ENCODE measurements around the gene KIF1B.
"Not testable (repeated sequence)": the region's sequence is repeated elsewhere in the genome, so short reads cannot be mapped to it uniquely, and the experiment has no call there.

KIF1B gene

DNA sequence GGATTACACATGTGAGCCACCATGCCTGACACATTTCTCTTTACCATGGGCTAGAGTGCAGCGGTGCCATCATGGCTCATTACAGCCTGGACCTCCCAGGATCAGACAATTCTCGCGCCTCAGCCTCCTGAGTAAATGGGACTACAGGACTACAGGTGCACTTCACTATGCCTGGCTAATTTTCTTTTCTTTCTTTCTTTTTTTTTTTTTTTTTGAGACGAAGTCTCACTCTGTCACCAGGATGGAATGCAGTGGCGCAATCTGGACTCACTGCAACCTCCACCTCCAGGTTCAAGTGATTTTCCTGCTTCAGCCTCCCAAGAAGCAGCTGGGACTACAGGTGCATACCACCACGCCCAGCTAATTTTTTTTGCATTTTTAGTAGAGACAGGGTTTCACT is 14.8 kb upstream of the KIF1B start:
- DNase-seq (ENCODE audit: low read depth in 2 of 2), result no peak

DNA sequence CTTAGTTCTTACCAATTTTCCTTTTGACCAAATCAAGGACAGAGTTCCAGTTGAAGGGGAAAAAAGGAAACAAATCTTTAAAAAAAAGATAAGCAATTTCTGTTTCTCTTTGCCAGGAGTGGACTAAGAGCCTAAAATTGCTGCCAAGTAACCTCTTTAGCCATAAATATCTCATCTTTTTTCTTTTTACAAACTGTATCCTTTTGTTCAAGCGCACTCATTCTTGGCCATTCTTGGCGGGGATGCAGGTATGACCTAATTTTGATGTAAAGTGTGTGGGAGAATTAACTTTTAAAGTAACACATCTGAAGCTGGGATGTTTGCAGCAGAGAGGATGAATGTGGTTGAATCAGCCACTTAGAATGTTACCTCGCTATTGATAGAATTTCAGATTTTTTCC is 13.4 kb upstream of the KIF1B start:
- DNase-seq (ENCODE audit: low read depth in 2 of 2), result no peak

DNA sequence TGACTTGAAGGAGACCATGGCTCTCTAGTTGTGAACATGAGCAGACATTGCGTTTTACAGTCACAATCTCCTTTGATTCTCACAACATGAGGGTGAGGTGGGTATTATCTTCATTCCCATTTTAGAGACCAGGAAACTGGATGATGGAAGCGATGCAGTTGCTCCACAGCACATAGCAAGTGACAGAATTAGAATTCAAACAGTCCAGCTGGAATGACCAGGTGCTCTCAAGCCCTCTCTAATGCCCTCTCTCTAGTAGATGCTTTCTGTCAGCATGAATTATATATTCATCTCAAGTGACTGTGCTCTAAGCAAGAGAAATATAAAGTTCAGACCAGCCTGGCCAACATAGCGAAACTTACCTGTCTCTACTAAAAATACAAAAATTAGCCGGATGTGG is 9.8 kb upstream of the KIF1B start:
- DNase-seq (ENCODE audit: low read depth in 2 of 2), result no peak

DNA sequence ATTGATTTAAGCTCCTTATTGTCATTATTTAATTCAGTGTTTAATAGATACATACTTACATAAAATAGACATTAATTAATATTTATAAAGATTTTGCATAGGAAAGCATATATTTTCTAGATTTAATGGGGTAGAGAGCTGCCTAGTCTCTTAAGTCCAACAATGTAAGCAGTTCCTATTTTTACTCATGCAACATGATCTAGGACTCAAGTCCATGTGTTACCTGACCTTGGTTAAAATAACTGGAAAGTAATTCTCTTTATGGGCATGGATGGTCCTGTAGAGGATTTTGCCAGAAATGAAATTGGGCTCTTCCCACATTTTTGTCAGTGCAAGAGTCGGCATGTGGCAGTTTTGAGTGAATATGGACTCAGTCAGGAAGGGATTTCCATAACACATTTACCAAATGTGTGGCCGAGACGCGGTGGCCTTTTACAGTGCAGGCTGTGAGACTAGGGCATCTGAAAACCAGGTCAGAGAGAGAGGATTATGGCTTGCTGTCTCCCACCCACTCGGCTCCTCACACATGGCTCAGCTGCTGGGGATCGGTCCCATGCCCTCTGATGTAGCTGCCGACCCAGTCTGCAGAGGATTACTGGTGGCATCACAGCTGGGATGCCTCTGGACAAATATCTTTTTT is 6.2 kb upstream of the KIF1B start:
- DNase-seq (ENCODE audit: low read depth in 2 of 2), result no peak

DNA sequence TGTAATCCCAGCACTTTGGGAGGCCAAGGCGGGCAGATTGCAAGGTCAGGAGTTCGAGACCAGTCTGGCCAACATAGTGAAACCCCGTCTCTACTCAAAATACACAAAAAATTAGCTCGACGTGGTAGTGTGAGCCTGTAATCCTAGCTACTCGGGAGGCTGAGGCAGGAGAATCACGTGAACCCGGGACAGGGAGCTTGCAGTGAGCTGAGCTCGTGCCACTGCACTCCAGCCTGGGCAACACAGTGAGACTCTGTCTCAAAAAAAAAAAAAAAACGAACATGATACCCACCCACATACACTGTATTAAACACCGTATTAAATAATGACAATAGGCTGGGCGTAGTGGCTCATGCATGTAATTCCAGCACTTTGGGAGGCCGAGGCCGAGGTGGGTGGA is 5.2 kb upstream of the KIF1B start:
- DNase-seq (ENCODE audit: low read depth in 2 of 2), result not testable (repeated sequence)

DNA sequence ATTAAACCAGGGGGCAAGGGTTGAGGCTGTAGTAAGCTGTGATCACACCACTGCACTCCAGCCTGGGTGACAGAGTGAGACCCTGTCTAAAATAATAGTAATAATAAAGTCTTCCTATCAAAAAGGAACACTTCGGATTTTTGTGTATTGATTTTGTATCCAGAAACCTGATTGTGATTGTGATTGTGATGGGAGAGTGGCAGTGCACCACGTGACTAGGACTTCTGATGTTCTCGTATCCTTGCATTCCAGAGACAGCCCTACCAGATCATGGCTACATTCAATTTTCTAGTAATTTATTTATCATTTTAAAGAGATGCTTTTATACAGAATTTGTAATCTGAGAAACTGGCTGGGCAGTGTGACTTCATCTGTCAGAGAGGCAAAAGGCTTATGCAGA is 2.6 kb upstream of the KIF1B start:
- no peak for DNase-seq (ENCODE audit: low read depth in 2 of 2)

DNA sequence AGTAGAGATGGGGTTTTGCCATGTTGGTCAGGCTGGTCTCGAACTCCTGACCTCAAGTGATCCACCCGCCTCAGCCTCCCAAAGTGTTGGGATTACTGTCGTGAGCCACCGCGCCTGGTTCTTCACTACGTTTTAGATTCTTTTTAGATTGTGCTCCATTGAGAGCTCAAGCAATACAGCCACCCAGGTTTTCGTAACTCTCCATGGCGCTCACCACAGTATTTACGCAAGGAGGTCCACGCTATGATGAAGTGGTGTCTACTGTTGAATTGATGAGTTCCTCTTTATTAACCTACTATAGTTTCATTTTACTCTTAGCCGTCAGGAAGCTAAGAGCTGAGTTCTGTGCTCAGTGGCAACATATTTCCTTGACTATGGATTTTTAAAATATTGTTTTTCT is 1.8 kb upstream of the KIF1B start:
- DNase-seq (ENCODE audit: low read depth in 2 of 2), result no peak

DNA sequence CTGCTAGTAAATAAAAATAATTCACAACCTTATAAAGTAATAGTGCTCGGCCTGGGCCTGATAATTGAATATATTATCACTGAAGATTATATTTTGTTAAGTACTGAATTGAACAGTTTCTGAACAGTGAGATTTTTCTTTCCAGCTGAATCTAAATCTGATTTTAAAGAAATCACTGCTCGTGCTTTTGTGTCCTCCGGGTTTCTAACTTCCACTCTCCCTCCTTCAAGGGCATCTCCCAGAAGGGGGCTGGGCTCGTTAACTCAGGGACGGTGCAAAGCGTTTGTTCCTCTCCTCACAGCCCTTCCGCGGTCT is 823 bp upstream of the KIF1B start:
- no peak for DNase-seq (ENCODE audit: low read depth in 2 of 2)

DNA sequence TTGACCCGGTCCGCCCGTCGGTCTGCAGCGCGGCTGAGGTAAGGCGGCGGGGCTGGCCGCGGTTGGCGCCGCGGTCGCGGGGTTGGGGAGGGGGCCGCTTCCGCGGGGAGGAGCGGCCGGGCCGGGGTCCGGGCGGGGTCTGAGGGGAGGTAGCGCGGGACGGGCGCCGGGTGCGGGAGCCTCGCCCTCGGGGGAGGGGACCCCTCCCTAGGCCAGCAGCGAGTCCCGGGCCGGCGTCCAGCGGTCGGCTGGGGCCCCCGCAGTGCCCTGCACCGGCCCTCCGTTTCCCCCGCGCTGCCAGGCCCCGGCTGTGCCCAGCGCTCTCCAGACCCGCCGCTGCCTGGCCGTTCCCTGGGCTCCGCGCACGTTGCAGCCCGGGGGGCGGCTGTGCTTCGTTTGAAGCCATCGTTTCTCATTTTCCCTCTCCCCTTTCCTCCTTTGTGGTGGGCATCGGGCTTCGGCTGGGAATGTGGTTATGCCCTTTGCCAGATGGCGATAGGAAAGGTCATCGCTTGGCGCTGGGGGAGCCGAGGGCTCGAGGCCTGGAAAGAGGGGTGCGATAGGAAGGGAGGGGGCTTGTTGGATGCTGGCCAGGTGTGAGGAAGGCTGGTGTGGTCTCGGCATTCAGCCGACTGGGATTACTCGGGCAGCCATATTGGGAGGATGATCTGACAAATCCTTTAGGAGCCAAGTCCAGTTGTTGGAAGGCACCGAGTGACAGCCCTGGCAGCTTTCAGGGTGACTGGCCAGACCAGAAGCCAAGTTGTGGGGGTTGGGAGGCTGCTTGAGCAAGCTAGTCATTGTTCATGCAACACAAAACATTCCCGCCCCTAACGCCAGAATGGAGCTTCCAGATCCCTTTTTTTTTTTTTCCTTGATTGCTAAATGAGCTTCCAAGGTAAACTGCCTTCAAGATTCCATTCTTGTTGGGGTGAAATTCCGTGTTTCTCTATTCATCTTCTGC is 753 bp downstream of the KIF1B start:
- DNase-seq (ENCODE audit: low read depth in 2 of 2), result no peak

DNA sequence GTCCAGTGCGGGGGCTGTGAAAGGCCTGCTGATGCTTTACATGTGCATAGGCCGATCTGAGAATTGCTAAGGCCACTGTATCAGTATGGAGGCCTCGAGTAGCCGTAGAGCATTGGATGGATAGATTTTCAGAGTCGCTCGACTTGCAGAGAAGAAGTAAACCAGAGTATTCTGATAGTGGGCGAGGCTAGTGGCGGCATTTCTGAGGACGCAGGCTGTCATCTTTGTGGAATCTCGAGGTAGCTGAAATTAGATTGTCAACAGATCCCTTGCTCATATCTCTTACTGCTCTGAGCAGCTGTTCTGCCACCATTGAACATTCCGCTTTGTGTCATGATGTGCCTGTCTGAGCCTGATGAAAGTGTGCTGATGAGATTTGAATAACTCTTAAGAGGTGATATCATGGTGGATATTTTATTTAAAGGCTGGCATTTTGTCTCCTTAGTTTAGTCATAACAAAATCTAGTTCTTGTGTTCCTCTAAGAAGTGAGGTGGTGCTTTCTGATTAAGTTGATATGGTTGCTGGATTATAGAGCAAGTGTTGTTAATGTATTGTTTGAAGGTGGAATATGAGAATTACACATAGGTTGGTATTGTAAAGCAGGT is 1.5 kb downstream of the KIF1B start:
- no peak for DNase-seq (ENCODE audit: low read depth in 2 of 2)

DNA sequence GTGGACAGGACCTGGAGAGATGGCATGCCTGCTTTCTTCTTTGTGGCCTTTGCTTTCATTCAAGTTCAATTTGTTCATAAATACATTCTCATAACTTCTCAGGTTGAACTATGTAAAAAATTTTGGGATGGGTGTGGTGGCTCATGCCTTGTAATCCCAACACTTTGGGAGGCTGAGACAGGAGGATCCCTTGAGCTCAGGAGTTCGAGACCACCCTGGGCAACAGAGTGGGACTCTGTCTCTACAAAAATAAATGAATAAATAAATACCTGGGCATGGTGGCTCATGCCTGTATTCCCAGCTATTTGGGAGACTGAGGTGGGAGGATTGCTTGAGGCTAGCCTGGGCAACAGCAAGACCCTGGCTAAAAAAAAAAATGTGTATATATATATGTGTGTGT is 2.1 kb downstream of the KIF1B start:
- DNase-seq (ENCODE audit: low read depth in 2 of 2), result no peak

DNA sequence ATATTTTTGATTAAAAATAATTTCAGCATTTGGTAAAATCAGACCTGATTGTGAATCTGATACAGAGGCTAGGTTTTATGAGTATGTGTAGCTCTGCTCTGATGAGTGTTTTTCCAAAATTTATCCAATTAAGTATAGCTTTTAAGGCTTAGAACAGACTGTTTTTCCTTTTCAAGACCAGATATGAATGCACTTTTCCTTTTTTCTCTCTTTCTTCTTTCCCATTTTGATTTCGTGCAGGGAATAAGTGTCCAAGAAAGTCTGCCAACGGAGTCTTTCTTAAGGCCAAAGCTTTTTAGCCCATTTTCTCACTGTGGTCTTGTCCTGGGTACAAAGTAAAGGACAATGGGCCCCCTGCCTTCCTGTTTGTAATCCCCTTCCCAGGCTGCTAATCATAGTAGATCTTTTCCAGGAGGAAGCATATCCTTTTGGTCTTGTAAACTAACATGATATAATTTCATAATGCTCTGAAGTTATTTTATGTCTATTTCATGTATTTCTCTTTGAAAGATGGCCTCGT is 2.9 kb downstream of the KIF1B start:
- no peak for DNase-seq (ENCODE audit: low read depth in 2 of 2)

DNA sequence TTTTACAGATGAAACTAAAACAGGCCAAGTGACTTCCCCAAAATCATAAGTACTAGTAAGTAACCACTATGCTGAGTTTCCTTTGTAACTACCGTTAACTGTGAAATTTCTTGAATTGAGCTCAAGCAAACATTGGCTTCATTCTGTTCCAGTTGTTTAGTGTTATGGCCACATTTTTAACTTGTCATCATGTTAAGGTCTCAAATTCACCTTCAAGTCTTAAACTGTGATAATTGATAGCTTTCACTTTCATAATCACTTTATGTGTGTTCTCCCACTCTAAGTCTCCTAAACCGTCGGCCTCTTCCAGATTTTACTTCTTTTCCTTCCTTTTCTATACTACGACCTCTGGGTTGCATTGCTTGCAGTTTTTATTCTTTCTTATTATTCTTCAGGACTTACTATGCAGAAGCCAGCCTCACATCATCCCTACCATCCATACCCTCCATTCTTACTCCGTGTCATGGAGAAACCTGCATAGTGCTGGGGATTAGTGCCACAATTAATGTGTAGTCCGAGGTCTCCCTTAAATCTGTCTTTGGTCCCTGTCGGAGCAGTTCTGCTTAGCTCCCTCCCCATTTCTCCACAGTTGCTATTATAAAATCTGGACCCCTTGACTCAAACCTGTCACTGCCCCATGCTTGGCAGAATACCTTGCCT is 5.8 kb downstream of the KIF1B start:
- no peak for DNase-seq (ENCODE audit: low read depth in 2 of 2)

DNA sequence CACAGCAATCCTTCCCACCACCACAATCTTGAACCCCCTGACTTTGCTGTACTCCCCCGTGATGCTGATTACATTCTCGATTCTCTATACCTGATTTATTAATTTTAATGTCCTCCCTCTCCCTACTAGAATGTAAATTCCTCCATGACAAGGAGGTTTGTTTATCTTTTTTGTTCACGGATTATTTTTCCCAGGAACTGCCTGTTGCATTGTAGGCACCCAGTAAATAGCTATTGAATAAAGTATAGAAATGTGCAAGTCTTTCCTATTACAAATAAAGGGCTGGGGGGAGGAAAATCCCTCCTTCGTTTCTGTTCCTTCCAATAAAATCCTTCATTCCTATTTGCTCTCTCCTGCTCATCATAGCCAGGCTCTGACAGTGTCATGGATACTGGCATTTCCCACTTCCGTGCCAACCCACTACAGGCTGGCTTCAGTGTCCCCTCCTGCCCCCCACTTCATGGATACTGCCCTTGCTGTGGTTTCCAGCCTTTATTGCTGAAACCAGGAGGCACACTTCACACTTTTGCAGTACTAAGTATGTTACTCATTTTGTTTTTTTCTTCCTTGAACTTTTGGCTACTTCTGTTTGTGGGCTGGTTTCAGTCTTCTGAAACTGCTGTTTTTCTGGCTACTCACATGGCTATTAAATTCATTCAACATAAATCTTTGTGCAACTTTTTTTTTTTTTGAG is 7.5 kb downstream of the KIF1B start:
- DNase-seq (ENCODE audit: low read depth in 2 of 2), result no peak

DNA sequence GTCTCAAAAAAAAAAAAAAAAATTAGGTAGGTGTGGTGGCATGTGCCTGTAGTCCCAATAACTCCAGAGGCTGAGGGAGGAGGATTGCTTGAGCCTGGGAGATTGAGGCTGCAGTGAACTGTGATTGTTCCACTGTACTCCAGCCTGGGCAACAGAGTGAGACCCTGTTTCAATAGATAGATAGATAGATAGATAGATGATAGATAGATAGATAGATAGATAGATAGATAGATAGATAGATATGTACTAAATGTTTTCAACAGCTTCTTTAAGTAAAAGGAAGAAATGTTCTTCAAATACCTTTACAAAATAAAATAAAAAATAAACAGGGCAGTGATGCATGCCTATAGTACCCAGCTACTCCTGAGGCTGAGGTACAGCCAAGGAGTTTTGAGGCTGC is 9.8 kb downstream of the KIF1B start:
- DNase-seq (ENCODE audit: low read depth in 2 of 2), result no peak

DNA sequence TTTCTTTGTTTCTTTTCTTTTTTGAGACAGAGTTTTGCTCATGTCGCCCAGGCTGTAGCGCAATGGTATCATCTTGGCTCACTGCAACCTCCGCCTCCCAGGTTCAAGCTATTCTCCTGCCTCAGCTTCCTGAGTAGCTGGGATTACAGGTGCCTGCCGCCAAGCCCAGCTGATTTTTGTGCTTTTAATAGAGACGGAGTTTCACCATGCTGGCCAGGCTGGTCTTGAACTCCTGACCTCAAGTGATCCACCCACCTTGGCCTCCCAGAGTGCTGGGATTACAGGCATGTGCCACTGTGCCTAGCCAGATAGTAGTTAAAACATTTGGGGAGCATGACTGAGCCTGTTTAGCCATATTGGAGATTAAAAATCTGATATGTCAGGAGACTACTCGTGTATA is 10.3 kb downstream of the KIF1B start:
- DNase-seq (ENCODE audit: low read depth in 2 of 2), result not testable (repeated sequence)

DNA sequence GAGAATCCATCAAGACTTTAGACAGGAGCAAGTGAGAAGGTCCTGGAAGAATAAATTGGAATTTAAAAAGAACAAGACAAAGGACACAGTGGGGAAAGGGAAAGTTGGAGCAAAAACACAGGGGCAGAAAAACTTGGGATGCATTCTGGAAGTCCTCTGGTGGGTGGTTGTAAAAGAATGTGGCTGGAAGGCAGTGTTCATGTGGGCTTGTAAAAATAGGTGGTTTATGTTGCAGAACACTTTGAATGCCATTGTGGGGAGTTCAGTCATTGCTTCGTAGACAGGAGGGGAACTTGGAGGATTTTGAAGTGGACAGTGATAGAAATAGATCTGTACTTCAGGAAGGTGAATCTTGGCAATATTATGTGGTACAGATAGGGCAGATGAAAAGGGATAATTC is 15.2 kb downstream of the KIF1B start:
- no peak for DNase-seq (ENCODE audit: low read depth in 2 of 2)

DNA sequence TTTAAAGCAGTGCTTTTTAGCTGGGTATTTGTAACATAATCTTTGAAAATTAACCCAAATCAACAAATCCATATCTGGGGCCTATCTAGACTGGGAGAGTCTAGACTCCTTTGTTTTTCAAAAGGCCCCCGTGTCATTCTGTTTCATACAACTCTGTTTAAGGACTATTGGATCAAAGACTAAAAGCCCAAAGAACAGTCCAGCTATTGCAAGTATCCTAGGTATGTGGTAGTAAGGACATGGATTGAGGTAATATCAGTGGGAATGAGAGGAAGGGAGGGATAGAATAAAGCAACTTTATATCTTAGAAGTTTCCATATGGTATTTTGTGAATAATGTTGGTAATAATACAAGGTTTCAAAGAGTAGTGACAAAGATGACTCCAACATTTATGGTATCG is 18.2 kb downstream of the KIF1B start:
- DNase-seq (ENCODE audit: low read depth in 2 of 2), result no peak

DNA sequence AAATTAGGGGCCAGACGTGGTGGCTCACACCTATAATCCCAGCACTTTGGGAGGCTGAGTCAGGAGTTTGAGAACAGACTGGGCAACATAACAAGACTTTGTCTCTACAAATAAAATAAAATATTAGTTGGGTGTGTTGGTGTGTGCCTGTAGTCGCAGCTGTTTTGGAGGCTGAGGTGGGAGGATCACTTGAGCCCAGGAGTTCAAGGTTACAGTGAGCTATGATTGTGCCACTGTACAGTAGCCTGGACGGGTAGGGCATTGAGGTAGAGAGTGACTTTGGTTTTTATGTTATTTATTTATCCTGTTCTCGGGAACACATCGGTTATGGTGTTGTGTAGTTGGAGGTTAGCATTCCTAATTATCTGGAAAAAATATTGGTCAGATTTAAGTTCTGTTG is 19.5 kb downstream of the KIF1B start:
- DNase-seq (ENCODE audit: low read depth in 2 of 2), result no peak

DNA sequence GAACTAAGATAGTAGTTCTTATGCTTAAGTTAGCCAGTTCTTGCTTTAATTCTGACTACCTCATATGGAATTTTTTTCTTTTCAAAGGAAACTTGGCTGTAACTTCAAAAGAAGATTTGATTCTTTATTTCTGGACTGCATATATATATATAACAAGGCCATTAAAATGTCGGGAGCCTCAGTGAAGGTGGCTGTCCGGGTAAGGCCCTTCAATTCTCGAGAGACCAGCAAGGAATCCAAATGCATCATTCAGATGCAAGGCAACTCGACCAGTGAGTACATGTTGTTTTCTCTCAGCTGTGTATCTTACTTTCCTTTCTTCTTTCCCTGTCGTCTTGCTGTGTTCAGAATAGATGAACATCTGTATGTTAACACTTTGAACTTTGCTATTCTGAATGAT is 21.8 kb downstream of the KIF1B start:
- no peak for DNase-seq (ENCODE audit: low read depth in 2 of 2)

DNA sequence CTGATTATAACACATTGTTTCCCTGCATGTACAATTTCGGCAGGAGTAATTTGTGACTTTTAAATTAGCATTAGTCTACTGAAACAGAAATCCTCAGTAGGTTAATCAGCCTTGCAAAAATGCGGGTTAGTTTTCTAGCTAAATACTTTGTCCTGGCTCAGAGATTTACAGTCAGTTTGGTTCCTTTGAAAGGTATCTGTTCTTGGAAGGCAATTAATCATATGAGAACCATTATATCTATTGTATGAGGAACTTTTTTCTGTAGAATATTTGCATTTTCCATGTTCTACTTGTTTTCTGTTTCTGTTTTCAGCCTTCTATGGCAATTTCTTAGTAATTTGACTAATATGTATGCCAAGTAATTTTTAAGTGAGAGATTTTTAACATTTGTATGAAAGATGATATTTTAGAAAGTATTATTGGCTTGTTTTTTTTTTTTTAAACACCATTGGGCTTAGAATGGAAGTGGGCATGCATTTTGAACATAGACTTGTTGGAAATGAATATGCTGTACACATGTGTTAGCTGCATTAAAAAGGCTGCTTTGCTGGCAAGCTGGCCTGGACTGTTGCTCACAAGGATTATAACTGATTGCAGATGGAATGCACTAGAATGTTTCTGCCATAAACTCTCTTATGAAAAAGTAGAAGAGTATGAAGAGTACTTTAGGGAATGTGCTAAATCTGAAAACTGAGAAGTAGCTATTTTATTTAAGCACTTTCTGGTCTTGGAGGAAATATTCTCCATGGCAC is 26.2 kb downstream of the KIF1B start:
- DNase-seq (ENCODE audit: low read depth in 2 of 2), result no peak

Data from stimulated activated CD4-positive, alpha-beta T cell treated with anti-CD3 and anti-CD28 coated beads, Interleukin-1b, Interleukin-23, amount 100 ng/mL, for 1 hour (primary cell).